Osteoblast (primary cell): ENCODE measurements around the gene ATP8B3. TPM values are rescaled to one million over a fixed set of nuclear protein-coding genes. Genes with fewer than 3 reads are reported as not detected.

ENCODE experiments used
- DNase-seq: peaks from one replicate; pipeline ENCODE4 v3.0.0; 2011; ENCODE audit warnings: low spot score, mixed read lengths; ENCODE audit not compliant: insufficient read length; ENCODE audit errors: missing footprints
- H2AFZ ChIP-seq: 2 replicates; pipeline ENCODE4 v1.6.0; 2011; ENCODE audit warnings: mild to moderate bottlenecking, low read length
- H3K27ac ChIP-seq: 2 replicates; pipeline ENCODE4 v1.5.1; 2011; ENCODE audit warnings: mild to moderate bottlenecking, low read depth, low read length, moderate library complexity
- H3K27me3 ChIP-seq: 2 replicates; pipeline ENCODE4 v1.6.0; 2012; ENCODE audit warnings: mild to moderate bottlenecking, control low read depth, inconsistent platforms, low read length, moderate library complexity; ENCODE audit not compliant: insufficient read depth
- H3K36me3 ChIP-seq: 2 replicates; pipeline ENCODE4 v1.5.1; 2011; ENCODE audit warnings: mild to moderate bottlenecking, low read length, control low read depth, moderate library complexity; ENCODE audit not compliant: insufficient read depth
- H3K4me1 ChIP-seq: 2 replicates; pipeline ENCODE4 v1.5.1; 2011; ENCODE audit warnings: mild to moderate bottlenecking, low read length, control low read depth, moderate library complexity; ENCODE audit not compliant: insufficient read depth
- H3K4me2 ChIP-seq: 2 replicates; pipeline ENCODE4 v1.6.0; 2011; ENCODE audit warnings: mild to moderate bottlenecking, low read length; ENCODE audit not compliant: insufficient read depth
- H3K4me3 ChIP-seq: fragments of 200-600 bp; sonication (generic); 3 replicates; pipeline ENCODE4 v1.5.1; 2012; ENCODE audit warnings: mild to moderate bottlenecking, low read length, inconsistent platforms; ENCODE audit not compliant: insufficient read depth
- H3K79me2 ChIP-seq: 2 replicates; pipeline ENCODE4 v1.6.0; 2012; ENCODE audit warnings: mild to moderate bottlenecking, low read length, control low read depth, inconsistent platforms; ENCODE audit not compliant: insufficient read depth
- H3K9me3 ChIP-seq: 2 replicates; pipeline ENCODE4 v1.5.1; 2011; ENCODE audit warnings: low read depth, low read length, control low read depth
- H4K20me1 ChIP-seq: 2 replicates; pipeline ENCODE4 v1.6.0; 2012; ENCODE audit warnings: mild to moderate bottlenecking, low read length, control low read depth; ENCODE audit not compliant: insufficient read depth
- total RNA-seq: library from RNA; depleted of rRNA; stranded (reverse); fragments of >200 nt; gene quantifications from 2 replicates; pipeline ENCODE4 v1.2.3, GENCODE V29; 2012
- TF ChIP-seq, protein P1 (sequence below): IDR thresholded peaks from 2 replicates; pipeline ENCODE4 v1.5.1; 2011; ENCODE audit warnings: mild to moderate bottlenecking, low read depth, low read length, moderate library complexity; ENCODE audit errors: extremely low read depth

The ATP8B3 gene
- total RNA-seq, 1 donor: 0.72 TPM

DNA sequence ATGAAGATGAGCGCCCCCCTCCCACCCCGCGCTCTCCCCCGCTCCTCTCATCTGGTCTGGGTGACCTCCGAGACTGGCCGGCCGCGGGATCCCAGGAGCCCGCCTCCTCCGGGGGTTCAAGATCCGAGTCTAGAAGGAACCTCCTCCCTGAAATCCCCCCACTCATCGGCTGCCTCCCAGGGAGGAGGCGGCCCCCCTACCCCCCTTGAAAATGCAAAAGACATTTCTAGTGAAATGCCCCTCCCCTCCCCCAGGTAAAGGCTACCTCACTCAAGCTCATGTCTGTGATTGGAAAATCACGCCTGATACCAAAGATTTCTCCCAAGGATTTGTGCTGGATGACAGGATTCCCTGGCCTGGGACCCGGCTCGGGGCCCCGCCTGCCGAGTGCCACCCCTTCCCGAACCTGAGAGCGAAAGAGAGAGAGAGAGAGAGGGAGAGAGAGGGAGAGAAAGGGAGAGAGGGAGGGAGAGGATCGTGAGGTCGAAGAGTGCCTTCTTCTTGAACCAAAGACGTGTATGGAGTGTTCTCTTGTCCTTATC, 35.4 kb downstream of the ATP8B3 start:
- Histone ChIP-seq H3K4me2 (no peak overlapping the region), H3K36me3 (no peaks in the 10 kb centered on the region), H4K20me1 (no peaks in the 10 kb centered on the region), H3K4me3 (no peak overlapping the region), H3K27me3 (peaks cover 71% of the 10 kb centered on the region), H3K9me3 (no peaks in the 10 kb centered on the region), H2AFZ (no peak overlapping the region), H3K27ac (no peak overlapping the region), H3K79me2 (no peaks in the 10 kb centered on the region), H3K4me1 (no peaks in the 10 kb centered on the region)
- TF ChIP-seq, protein P1, sequence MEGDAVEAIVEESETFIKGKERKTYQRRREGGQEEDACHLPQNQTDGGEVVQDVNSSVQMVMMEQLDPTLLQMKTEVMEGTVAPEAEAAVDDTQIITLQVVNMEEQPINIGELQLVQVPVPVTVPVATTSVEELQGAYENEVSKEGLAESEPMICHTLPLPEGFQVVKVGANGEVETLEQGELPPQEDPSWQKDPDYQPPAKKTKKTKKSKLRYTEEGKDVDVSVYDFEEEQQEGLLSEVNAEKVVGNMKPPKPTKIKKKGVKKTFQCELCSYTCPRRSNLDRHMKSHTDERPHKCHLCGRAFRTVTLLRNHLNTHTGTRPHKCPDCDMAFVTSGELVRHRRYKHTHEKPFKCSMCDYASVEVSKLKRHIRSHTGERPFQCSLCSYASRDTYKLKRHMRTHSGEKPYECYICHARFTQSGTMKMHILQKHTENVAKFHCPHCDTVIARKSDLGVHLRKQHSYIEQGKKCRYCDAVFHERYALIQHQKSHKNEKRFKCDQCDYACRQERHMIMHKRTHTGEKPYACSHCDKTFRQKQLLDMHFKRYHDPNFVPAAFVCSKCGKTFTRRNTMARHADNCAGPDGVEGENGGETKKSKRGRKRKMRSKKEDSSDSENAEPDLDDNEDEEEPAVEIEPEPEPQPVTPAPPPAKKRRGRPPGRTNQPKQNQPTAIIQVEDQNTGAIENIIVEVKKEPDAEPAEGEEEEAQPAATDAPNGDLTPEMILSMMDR: no peak
- DNase-seq: no peak

DNA sequence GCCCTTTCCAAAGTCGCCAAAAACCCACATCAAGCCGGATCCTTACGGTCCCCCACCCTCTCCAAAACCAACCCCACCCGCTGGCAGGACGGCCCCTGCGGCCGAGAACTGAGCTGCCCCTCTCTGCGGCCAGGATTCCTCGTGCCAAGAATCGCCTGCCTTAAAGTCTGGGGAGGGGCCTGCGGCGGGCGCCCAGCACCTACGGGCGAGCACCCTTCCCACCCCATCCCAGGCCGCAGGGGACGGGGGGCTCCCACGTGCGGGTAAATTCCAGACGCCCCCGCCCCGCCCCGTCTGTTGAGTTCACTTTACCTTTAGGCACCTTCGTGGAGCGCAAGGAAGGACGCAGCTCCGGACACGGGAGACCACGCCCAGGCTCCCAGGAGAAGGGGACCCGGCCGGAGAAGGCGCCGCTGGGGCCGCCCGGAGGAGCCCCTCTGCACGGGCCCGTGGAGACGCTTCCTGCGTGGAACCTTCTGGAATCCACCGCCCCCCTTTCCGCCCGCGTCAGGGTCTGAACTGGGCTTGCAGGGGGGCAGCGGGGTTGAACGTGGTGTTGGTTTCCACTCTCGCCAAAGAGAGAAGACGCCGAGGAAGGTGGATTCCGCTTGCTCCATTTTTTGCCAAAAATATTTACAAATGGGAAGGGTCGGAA, 36.0 kb downstream of the ATP8B3 start:
- Histone ChIP-seq H4K20me1 (no peaks in the 10 kb centered on the region), H3K27ac (no peak overlapping the region), H3K9me3 (no peaks in the 10 kb centered on the region), H3K4me2 (no peak overlapping the region), H3K79me2 (no peaks in the 10 kb centered on the region), H3K27me3 (peaks cover 74% of the 10 kb centered on the region), H3K36me3 (no peaks in the 10 kb centered on the region), H3K4me3 (no peak overlapping the region), H3K4me1 (no peaks in the 10 kb centered on the region), H2AFZ (no peak overlapping the region)
- no peak for DNase-seq
- TF ChIP-seq, protein P1: no peak

DNA sequence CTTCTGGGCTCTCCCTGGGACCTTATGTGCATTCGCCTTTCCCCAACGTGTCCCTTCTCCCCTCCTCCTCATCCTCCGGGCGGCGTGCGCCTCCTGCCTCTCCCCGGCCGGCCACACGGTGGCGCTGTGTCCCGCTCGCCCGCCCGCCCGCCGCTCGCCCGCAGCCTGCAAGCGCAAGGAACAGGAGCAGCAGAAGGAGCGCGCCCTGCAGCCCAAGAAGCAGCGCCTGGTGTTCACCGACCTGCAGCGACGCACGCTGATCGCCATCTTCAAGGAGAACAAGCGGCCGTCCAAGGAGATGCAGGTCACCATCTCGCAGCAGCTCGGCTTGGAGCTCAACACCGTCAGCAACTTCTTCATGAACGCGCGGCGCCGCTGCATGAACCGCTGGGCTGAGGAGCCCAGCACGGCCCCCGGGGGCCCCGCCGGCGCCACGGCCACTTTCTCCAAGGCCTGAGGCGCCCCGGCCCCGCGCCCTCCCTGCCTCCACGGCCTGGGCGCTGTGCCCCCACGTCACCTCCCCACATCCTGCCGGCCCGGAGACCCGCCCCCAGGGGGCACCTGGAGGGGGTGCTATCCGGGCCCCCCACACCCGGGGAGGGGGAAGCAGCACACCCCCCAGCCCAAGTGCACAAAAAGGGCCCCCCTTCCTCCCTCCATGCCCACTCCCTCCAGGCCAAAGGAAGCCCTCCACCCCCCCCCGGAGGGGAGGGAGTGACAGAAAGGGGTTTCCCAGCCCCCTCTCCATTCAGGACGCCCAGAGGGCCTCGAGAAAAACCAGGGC, 36.9 kb downstream of the ATP8B3 start:
- Histone ChIP-seq H3K79me2 (no peaks in the 10 kb centered on the region), H4K20me1 (no peaks in the 10 kb centered on the region), H2AFZ (no peak overlapping the region), H3K4me1 (no peaks in the 10 kb centered on the region), H3K9me3 (no peaks in the 10 kb centered on the region), H3K36me3 (no peaks in the 10 kb centered on the region), H3K27ac (no peak overlapping the region), H3K27me3 (peaks cover 70% of the 10 kb centered on the region), H3K4me3 (no peak overlapping the region), H3K4me2 (no peak overlapping the region)
- TF ChIP-seq, protein P1: peak; percentile 32
- DNase-seq: no peak

DNA sequence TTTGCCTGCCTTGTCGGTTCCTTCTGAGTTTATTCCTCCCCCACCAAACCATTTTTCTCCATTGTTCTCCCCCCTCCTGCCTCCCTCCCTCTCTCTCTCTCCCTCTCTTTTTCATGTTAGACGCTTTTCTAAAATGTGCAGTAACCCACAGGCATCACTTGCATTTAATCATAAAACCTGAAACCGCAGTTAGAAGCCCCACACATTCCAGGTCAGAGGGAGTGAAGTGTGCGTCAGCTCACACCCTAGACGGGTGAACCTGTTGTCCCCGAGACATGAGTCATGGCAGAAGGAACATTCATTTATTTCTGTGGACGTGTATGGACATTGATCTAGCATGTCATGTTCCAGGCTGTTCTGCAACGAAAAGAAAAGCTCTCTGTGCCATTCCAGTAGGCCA, 38.9 kb downstream of the ATP8B3 start:
- H3K79me2 ChIP-seq: no peaks in the 10 kb centered on the region
- no peaks in the 10 kb centered on the region for H4K20me1 ChIP-seq
- no peaks in the 10 kb centered on the region for H3K36me3 ChIP-seq
- H3K4me1 ChIP-seq: no peaks in the 10 kb centered on the region
- H3K9me3 ChIP-seq: no peaks in the 10 kb centered on the region
- H3K27ac ChIP-seq: no peak overlapping the region
- DNase-seq: no peak
- H3K4me2 ChIP-seq: no peak overlapping the region
- no peak overlapping the region for H3K4me3 ChIP-seq
- TF ChIP-seq, protein P1: no peak
- H2AFZ ChIP-seq: no peak overlapping the region
- peaks cover 64% of the 10 kb centered on the region for H3K27me3 ChIP-seq
